Activated T-cell treated with anti-CD3 and anti-CD28 coated beads for 48 hours (primary cell): Measurements from ENCODE around the gene GNA12.
"Not testable (repeated sequence)": the region's sequence is repeated elsewhere in the genome, so short reads cannot be mapped to it uniquely, and the experiment has no call there.

Experiments used
- DNase-seq: peaks from one replicate; pipeline ENCODE4 v3.0.0-alpha.2; 2020; ENCODE audit warnings: low read depth

The GNA12 gene

GRCh38 chr7:2748684-2749083, 95.4 kb downstream of the GNA12 start:
- not testable (repeated sequence) for DNase-seq

- not testable (repeated sequence) for DNase-seq
These were observed 100.5 kb downstream of the GNA12 start for GRCh38 chr7:2743523-2744185.

- DNase-seq = no peak
These were observed 105.2 kb downstream of the GNA12 start for GRCh38 chr7:2738766-2739549.

DNA sequence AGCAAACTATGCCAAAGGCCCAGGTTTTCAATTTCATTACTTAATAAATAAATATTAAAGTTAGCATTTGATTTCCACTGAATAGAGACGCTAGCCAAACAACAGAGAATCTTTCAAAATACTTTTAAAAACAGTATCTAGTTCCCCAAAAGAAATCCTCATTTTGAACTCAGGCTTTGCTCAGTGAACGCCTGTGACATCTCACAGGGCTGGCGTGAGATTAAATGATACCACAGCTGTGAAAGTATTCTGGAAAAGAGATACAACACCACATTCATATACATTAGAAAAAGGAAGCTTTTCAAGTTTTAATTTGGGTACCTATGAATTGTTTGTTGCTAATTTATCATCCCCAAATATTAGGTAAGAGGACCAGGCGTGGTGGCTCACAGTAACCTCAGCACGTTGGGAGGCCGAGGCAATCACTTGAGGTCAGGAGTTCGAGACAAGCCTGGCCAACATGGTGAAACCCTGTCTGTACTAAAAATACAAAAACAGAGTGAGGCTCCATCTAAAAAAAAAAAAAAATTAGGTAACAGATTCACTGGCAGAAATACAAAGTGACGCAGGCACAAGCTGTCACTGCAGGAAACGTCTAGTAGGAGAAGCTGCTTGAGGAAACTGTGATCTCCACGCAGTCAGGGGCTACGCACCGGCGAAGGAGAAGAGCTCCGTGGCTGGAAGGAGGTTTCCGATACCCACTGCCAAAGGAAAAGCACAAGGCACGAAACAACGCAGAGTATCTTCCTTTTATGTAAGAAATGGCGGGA, 106.2 kb downstream of the GNA12 start:
- DNase-seq = no peak

DNA sequence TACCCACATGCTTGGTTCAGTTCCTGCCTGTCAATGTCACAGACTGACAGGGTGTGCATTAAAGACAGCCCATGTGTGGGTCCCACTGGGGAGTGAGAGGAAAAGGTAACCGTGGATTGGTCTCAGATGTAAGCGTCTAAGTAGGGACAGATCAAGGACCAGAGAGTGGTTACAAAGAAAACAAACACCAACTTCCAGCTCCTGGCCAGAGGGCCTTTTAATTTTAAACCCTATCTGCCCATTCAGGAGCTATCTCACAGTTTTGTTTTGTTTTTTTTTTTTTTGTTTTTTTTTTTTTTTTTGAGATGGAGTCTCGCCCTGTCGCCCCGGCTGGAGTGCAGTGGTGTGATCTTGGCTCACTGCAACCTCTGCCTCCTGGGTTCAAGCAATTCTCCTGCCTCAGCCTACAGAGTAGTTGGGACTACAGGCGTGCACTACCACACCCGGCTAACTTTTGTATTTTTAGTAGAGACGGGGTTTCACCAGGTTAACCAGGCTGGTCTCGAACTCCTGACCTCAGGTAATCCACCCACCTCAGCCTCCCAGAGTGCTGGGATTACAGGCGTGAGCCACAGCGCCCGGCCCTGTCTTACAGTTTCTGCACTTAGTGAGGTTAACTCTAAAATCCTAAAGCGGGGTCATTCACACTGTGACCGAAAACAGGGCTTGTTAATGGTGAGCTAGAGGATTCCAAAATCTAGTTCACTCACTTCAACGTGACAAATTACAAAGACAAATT, 106.9 kb downstream of the GNA12 start:
- not testable (repeated sequence) for DNase-seq

GRCh38 chr7:2736411-2736914, 107.6 kb downstream of the GNA12 start:
- DNase-seq = no peak

DNA sequence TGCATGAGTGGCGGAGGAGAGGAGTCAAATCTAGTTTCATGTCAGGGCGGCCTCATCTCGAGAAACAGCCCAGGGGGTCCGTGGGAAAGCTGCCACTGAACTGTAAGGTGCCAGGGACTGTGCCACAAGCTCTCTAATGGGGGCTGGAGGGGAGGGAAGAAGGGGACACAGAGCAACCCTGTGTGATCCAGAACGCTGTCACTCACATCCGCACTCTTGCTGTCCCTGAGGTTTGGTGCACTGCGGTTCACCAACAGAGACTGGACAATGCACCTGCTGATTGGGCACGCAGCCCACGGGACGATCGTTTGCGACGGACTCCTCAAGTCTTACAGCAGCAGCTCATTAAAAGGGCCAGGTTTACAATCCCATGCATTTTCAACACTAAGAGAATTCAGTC, 108.4 kb downstream of the GNA12 start:
- DNase-seq = no peak

DNA sequence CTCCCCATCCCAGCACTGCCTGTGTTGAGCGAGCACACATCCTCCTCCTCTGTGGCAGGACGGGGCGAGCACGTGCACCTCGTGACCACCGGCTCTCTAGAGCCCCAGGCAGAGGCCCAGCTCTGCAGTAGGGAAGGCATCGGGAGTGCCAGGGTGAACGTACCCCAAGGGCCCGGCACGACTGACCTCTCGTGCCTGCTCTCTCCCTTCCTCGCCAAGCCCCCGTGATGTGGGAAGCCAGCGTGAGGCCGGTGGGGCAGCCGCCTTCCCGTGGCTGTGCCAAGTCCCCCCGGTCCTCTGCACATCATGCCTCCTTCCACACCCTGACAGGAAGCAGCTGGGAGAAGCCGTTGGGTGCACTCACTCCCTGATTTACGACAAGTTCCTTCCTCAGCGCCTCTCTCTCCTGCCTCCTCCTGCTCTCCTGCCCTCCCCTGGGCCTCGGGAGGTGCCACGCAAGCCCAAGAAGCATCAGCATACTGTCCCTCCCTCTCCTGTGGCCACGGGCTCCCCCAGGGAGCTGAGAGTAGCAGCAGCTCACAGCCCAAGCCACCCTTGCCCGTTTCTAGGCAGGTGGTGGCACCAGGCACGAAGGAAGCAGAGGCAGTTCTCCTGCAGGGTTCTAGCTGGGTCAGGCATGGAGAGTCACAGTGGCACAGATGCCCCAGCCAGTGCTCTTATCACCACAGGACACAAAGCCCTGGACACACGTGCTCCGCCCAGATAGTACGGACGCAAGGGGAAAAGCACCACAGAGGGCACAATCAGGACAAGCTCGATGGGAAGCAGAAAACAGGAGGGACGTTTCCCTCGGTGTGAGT, 109.1 kb downstream of the GNA12 start:
- no peak for DNase-seq

DNA sequence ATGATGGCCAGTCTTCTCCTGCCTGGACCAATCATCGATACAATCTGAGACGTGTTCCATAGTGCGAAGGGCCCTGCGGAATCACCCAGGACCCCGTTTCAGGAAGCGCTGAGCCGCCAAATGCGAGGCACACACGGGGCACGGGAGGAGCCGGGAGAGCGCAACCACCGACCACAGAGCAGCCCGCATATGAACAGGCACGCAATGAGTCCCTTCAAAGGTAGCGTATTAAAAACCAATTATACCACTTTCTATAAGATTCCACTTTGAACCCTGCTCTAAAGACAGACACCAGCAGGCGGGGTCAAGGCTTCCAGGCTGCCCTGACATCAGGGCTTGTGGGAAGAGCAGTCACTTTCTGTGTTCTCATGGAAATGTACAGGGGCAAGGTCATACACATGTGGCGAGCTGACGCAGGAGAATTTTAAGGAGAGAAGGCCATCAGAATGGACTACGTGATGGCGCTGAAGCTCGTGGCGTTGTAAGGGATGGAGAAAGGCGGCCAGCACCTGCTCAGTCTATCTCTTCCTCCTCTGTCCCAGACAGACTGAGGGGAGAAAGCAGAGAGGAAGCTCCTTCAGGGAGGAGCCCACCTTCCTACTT, 109.9 kb downstream of the GNA12 start:
- no peak for DNase-seq

GRCh38 chr7:2732959-2733584, 111.0 kb downstream of the GNA12 start:
- DNase-seq = no peak

GRCh38 chr7:2732388-2732787, 111.7 kb downstream of the GNA12 start:
- no peak for DNase-seq

DNA sequence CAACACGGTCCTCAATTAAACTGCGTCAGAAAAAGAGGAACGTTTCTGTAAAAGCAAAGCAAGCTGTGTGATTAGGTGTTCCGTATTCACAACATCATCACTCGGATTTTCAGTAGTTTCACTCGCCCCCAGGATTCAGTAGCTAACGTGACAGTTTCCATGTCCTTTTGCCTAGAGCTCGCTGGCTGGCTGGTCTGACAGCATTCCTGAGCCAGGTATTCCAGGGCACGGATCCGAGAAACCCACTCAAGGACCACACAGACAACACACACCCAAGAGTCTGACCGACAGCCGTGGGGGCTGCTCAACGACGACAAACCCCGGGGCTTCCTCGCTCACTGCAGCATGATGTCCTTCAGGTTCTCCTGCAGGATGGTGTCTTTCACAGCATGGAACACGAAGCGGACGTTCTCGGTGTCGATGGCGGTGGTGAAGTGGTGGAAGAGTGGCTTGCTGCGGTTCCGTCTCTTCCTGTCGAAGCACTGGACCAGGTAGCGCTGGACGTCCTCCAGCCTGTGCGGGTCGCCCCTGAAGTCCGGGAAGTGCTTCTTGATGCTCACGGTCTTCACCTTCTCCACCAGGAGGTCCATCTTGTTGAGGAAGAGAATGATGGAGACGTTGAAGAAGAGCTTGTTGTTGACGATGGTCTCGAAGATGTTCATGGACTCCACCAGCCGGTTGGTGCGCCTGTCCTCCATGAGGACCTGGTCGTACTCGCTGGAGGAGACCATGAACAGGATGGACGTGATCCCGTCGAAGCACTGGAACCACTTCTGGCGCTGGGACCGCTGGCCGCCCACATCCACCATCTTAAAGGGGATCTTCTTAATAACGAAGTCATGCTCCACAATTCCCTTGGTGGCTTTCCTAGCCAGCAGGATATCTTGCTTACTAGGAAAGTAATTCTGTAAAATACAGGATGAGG, 113.0 kb downstream of the GNA12 start:
- no peak for DNase-seq

- no peak for DNase-seq
These were observed 114.0 kb downstream of the GNA12 start for GRCh38 chr7:2729893-2730716.

GRCh38 chr7:2729031-2729892, 114.8 kb downstream of the GNA12 start:
- DNase-seq = no peak

DNA sequence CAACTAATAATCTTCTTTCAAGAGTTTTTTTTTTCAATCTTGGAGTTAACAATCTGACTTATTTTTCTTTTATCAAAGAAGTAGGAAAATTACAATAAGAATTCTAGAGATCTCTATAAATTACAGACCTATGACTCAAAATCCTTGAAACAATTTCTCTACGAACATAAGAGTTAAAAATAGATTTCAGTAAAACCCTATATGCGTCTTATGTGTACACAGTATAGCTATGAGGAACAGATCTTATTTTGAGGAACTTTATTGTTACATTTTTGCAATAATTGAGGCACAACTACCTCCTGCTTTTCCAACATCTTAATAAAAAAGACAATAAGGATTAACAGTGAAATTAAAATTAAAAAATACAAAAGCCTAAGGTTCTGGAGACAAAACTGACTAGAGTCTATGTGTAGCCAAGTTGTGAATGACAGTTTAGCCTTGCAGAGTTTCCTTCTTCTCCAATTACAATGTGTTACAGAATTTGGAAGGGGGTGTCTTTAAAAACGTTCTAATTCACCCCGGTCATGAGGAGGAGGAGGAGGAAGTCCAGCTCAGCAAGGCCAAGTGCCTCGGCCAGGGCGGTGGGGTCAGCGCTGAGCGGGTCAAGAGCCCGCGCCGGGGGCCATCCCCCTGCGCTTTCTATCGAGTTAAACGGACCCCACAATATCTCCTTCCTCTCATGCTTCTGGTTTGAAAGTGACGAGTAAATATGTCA, 115.6 kb downstream of the GNA12 start:
- no peak for DNase-seq

DNA sequence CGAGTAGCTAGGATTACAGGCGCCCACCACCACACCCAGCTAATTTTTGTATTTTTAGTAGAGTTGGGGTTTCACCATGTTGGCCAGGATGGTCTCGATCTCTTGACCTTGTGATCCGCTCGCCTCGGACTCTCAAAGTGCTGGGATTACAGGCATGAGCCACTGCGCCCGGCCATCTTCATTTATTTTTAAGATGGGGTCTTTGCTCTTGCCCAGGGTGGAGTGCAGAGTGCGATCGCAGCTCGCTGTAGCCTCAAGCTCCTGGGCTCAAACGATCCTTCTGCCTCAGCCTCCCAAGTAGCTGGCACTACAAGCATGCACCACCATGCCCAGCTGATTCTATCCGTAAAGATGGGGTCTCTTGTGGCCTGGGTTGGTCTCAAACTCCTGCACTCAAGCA, 116.9 kb downstream of the GNA12 start:
- not testable (repeated sequence) for DNase-seq
